Activated CD8-positive, alpha-beta T cell treated with anti-CD3 and anti-CD28 coated beads for 36 hours (primary cell): ENCODE data around the gene CDC42EP3. TPM values are rescaled to one million over a fixed set of nuclear protein-coding genes. Genes with fewer than 3 reads are reported as not detected.

Experiments
- ATAC-seq: fragments of 200-7000 bp; cut with Tn5 transposase; one replicate; pipeline ENCODE4 v1.10.0; 2021; ENCODE audit warnings: mild to moderate bottlenecking, moderate library complexity
- CTCF ChIA-PET: fragments of 350-600 bp; sonication (Branson Sonifier 250); formaldehyde crosslinking; loops from one replicate; lab custom pipeline; 2021; ENCODE audit warnings: antibody characterized with exemption; lab: Charles Lee
- POLR2A ChIA-PET: fragments of 350-600 bp; sonication (Branson Sonifier 250); formaldehyde crosslinking; loops from one replicate; lab custom pipeline; 2021; ENCODE audit warnings: antibody characterized with exemption; lab: Charles Lee
- DNase-seq: peaks from one replicate; pipeline ENCODE4 v3.0.0-alpha.2; 2020
- H3K27ac Mint-ChIP-seq: one replicate; pipeline ENCODE4 v1.8.0; 2021; ENCODE audit warnings: mild to moderate bottlenecking, mixed read lengths
- H3K27me3 Mint-ChIP-seq: one replicate; pipeline ENCODE4 v1.8.0; 2021; ENCODE audit warnings: mixed read lengths
- H3K36me3 Mint-ChIP-seq: one replicate; pipeline ENCODE4 v1.8.0; 2021; ENCODE audit warnings: low read depth, mixed read lengths
- H3K4me1 Mint-ChIP-seq: one replicate; pipeline ENCODE4 v1.8.0; 2021; ENCODE audit warnings: low read depth, mixed read lengths
- H3K4me3 Mint-ChIP-seq: one replicate; pipeline ENCODE4 v1.8.0; 2021; ENCODE audit warnings: mild to moderate bottlenecking, moderate library complexity, mixed read lengths
- H3K9me3 Mint-ChIP-seq: one replicate; pipeline ENCODE4 v1.8.0; 2021; ENCODE audit warnings: mixed read lengths
- intact Hi-C: fragments of 100-400 bp; cut with micrococcal nuclease; formaldehyde crosslinking; loops from one replicate; pipeline ENCODE4 v1.10.0; 2022
- total RNA-seq, 2 experiments: library from RNA; stranded (reverse); gene quantifications; one replicate each; pipeline ENCODE4 v1.2.3, GENCODE V29; 2021
- TF ChIP-seq, protein P1 (sequence below): fragments of 200-600 bp; IDR thresholded peaks from one replicate; pipeline ENCODE4 v1.8.0; 2022; ENCODE audit warnings: antibody characterized with exemption, mild to moderate bottlenecking

CDC42EP3 gene
- total RNA-seq, 2 experiments from 2014 or later = 18.8 to 22.6 TPM

DNA sequence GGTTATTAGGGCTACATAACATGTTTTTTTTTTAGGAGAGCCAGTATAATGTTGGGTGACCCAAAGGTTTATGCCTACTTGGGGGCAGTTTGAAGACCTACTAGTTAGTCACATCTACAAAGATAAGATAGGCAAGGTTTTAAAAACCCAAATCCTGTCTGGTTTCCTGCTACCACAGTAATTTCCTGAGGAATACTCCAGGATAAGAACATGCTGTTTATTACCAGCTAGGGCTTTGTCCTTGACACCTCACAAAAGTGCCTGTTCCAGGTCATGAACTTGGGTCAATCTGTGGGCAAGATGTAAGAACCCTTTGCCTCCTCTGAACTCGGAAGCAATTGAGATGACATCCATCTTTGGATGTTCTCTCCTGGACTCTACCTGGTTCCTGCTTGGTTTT lies 38.2 kb downstream of the CDC42EP3 start:
- Mint-ChIP-seq H3K4me3 (no peak overlapping the region), H3K36me3 (peaks cover 13% of the 10 kb centered on the region), H3K27me3 (no peaks in the 10 kb centered on the region), H3K4me1 (peaks cover 83% of the 10 kb centered on the region), H3K9me3 (peaks cover 7% of the 10 kb centered on the region), H3K27ac (peak overlapping the region; percentile 99)
- TF ChIP-seq, protein P1, sequence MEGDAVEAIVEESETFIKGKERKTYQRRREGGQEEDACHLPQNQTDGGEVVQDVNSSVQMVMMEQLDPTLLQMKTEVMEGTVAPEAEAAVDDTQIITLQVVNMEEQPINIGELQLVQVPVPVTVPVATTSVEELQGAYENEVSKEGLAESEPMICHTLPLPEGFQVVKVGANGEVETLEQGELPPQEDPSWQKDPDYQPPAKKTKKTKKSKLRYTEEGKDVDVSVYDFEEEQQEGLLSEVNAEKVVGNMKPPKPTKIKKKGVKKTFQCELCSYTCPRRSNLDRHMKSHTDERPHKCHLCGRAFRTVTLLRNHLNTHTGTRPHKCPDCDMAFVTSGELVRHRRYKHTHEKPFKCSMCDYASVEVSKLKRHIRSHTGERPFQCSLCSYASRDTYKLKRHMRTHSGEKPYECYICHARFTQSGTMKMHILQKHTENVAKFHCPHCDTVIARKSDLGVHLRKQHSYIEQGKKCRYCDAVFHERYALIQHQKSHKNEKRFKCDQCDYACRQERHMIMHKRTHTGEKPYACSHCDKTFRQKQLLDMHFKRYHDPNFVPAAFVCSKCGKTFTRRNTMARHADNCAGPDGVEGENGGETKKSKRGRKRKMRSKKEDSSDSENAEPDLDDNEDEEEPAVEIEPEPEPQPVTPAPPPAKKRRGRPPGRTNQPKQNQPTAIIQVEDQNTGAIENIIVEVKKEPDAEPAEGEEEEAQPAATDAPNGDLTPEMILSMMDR = no peak
- POLR2A ChIA-PET = interaction anchor here (0.6 to 1.7 kb wide), 2 partner anchors 15 to 88 kb away, joined by 4 read pairs; no protein-coding TSS in a partner anchor
- CTCF ChIA-PET = interaction anchor here (0.7 to 0.8 kb wide), 2 partner anchors 81 to 245 kb away, joined by 3 to 4 read pairs; no protein-coding TSS in a partner anchor
- no peak for DNase-seq
- intact Hi-C loops = loop anchor here (10.0 kb wide), 2 partner anchors 218 to 242 kb away; no protein-coding TSS in a partner anchor
- no peak for ATAC-seq

DNA sequence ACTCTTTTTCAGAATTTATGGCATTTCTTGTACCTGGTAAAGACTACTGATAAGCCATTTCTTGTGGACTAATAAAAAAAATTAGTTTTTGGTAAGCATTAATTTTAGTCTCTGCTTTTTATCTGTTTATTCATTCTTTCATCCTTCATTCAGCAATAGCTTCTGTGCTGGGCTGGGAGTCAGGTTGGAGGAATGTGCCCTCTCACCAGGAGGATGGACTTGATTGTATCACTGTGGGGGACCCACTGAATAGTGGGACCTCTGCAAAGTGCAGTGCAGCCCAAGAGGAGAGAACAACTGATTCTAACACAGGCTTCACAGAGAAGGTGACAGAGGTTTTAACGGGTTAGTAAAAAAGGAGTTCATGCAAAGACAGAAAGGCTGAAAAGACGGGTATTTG lies 39.1 kb downstream of the CDC42EP3 start:
- POLR2A ChIA-PET = no interaction called here
- DNase-seq (no peak), ATAC-seq (no peak)
- peaks cover 7% of the 10 kb centered on the region for H3K9me3 Mint-ChIP-seq
- TF ChIP-seq, protein P1 = no peak
- H3K27ac Mint-ChIP-seq = no peak overlapping the region
- peaks cover 13% of the 10 kb centered on the region for H3K36me3 Mint-ChIP-seq
- H3K27me3 Mint-ChIP-seq = no peaks in the 10 kb centered on the region
- intact Hi-C loops = loop anchor here (10.0 kb wide), 2 partner anchors 218 to 242 kb away; no protein-coding TSS in a partner anchor
- peaks cover 84% of the 10 kb centered on the region for H3K4me1 Mint-ChIP-seq
- H3K4me3 Mint-ChIP-seq = no peak overlapping the region
- CTCF ChIA-PET = no interaction called here

DNA sequence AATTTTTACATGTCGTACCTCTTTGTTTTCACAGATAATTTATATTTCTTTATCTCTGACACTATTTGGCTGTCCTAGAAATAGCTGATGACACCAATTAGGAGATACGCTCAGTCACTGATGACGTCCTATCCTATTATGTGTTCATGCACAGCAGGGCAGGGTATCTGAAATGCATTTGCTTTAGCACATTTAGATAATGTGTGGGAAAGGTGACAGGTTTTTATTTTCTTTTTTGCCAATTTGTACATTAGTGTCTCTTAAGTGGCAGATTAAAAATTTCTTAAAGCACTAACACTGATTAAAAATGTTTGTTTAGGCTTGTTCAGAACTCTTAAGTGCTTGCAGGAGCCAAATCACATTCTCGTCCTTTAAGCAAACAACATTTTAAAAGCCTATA lies 39.7 kb downstream of the CDC42EP3 start:
- CTCF ChIA-PET = interaction anchor here (0.6 kb wide), 1 partner anchor 200 kb away, joined by 3 read pairs; no protein-coding TSS in a partner anchor

DNA sequence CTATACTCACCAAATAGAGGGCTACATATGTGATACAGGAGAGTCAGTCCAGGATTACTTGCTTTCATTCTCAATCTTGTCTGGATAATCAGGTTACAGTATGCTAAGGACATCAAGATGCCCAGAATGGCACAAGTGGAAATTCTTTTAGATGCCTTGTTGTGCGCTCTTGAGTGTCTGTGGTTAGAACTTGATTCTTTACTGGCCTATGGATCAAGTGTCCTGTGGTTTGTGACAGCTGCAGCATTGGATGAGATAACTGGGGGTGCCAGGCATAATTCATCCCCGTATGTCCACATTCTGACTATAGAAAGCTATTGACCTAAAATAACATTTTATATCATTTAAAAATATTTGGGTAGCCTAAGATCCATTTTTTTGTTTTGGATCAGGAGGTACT lies 40.1 kb downstream of the CDC42EP3 start:
- CTCF ChIA-PET = interaction anchor here (0.6 kb wide), 1 partner anchor 201 kb away, joined by 3 read pairs; no protein-coding TSS in a partner anchor
- peaks cover 7% of the 10 kb centered on the region for H3K9me3 Mint-ChIP-seq
- ATAC-seq (no peak), DNase-seq (no peak)
- no peaks in the 10 kb centered on the region for H3K27me3 Mint-ChIP-seq
- TF ChIP-seq, protein P1 = no peak
- intact Hi-C loops = loop anchor here (10.0 kb wide), 2 partner anchors 216 to 244 kb away; no protein-coding TSS in a partner anchor
- peaks cover 13% of the 10 kb centered on the region for H3K36me3 Mint-ChIP-seq
- peak overlapping the region; percentile 47 for H3K27ac Mint-ChIP-seq
- POLR2A ChIA-PET = no interaction called here
- peaks cover 84% of the 10 kb centered on the region for H3K4me1 Mint-ChIP-seq
- no peak overlapping the region for H3K4me3 Mint-ChIP-seq

More for the DNA sequence above, 39.7 kb downstream of the CDC42EP3 start:
- H3K27ac Mint-ChIP-seq = no peak overlapping the region
- TF ChIP-seq, protein P1 = no peak
- DNase-seq = no peak
- ATAC-seq = no peak
- intact Hi-C loops = loop anchor here (10.0 kb wide), 2 partner anchors 217 to 243 kb away; no protein-coding TSS in a partner anchor
- H3K27me3 Mint-ChIP-seq = no peaks in the 10 kb centered on the region
- peaks cover 7% of the 10 kb centered on the region for H3K9me3 Mint-ChIP-seq
- H3K4me3 Mint-ChIP-seq = no peak overlapping the region
- H3K36me3 Mint-ChIP-seq = peaks cover 13% of the 10 kb centered on the region
- H3K4me1 Mint-ChIP-seq = peaks cover 84% of the 10 kb centered on the region
- POLR2A ChIA-PET = no interaction called here

DNA sequence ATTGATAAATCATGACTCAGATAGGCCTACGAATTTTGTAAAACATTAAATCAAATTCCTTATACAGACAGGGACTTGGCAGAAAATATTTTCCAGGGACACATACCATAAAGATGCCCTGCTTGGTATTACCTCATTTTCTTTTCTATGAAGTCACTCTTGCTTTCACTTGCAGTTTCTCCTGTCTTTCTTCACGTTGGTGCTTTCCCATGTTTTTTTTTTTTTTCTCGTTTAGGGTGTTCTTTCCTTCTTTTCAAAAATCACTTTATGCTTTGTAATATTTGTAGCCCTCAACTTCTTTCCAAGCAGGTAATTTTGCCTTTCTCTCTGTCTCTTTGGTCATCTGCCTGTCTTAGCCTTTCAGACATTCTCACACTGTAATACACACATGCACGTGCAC lies 40.7 kb downstream of the CDC42EP3 start:
- peak overlapping the region; percentile 81 for H3K27ac Mint-ChIP-seq

More for the DNA sequence above, 40.7 kb downstream of the CDC42EP3 start:
- no peaks in the 10 kb centered on the region for H3K27me3 Mint-ChIP-seq
- no peak overlapping the region for H3K4me3 Mint-ChIP-seq
- ATAC-seq (no peak), DNase-seq (no peak)
- ChIA-PET POLR2A (no interaction called here), CTCF (no interaction called here)
- peaks cover 7% of the 10 kb centered on the region for H3K9me3 Mint-ChIP-seq
- TF ChIP-seq, protein P1 = no peak
- intact Hi-C loops = loop anchor here (10.0 kb wide), 2 partner anchors 216 to 244 kb away; no protein-coding TSS in a partner anchor
- H3K4me1 Mint-ChIP-seq = peaks cover 84% of the 10 kb centered on the region
- peaks cover 13% of the 10 kb centered on the region for H3K36me3 Mint-ChIP-seq
